Adipocyte (in vitro differentiated cells): ENCODE results near the gene QPRT.
A peak's percentile ranks its signal among the peaks of the same experiment; 100 is the strongest.
"Not testable (repeated sequence)": the region's sequence is repeated elsewhere in the genome, so short reads cannot be mapped to it uniquely, and the experiment has no call there.

Source experiments
- DNase-seq: peaks from one replicate; pipeline ENCODE4 v3.0.0-alpha.2; 2015; ENCODE audit warnings: low read depth
- H3K27me3 ChIP-seq: replicated peaks from 2 replicates; pipeline ENCODE4 v1.7.0; 2013; ENCODE audit warnings: mild to moderate bottlenecking, low read length, moderate library complexity; ENCODE audit not compliant: control insufficient read depth, insufficient read depth
- H3K36me3 ChIP-seq: 2 replicates; pipeline ENCODE4 v1.7.0; 2013; ENCODE audit warnings: low read length, mild to moderate bottlenecking, moderate library complexity; ENCODE audit not compliant: control insufficient read depth, insufficient read depth, severe bottlenecking
- H3K4me1 ChIP-seq: 2 replicates; pipeline ENCODE4 v1.7.0; 2013; ENCODE audit warnings: mild to moderate bottlenecking, low read length, moderate library complexity; ENCODE audit not compliant: control insufficient read depth, insufficient read depth
- H3K4me3 ChIP-seq: 2 replicates; pipeline ENCODE4 v1.7.0; 2013; ENCODE audit warnings: mild to moderate bottlenecking, low read length, moderate library complexity
- H3K9ac ChIP-seq: 2 replicates; pipeline ENCODE4 v1.7.0; 2013; ENCODE audit warnings: mild to moderate bottlenecking, low read length, moderate library complexity
- H3K9me3 ChIP-seq: 2 replicates; pipeline ENCODE4 v1.7.0; 2013; ENCODE audit warnings: mild to moderate bottlenecking, low read length, moderate library complexity; ENCODE audit not compliant: control insufficient read depth

QPRT gene

DNA sequence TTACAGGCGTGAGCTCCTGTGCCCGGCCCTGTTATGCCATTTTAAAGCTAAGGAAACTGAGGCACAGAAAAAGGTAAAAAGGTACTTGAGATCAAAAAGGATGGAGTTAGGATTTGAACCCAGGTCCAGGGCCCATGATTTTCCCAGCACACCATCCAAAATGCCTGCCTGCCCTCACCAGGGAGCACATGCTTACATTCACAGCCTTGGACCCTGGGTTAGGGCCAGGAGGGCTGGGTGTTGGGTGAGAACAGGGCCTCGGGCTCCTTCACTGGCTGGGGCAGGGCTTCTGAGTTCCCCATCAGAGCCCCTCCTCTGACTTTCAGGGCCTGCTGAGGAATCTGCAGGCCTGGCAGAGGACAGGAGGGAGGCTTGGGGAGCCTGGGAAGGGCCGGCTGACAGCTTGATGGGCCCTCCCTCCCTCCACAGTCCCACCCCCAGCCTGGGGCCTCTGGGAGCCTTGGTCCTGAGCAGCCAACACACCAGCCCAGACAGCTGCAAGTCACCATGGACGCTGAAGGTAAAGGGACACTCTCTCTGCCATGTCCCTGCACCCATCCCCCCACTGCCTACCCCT lies at the start of gene QPRT:
TSS of gene QPRT (plus strand) at position 490 of the 577 bp plus-strand sequence. CDS start at position 508, 18 bp downstream.
- peak; percentile 64 for DNase-seq
- Histone ChIP-seq H3K9ac (peak within 1 kb of the TSS; percentile 57), H3K36me3 (no peaks in the 10 kb centered on the region), H3K4me1 (peaks cover 9% of the 10 kb centered on the region), H3K9me3 (no peaks in the 10 kb centered on the region), H3K4me3 (peak within 1 kb of the TSS; percentile 73), H3K27me3 (no peaks in the 10 kb centered on the region)

DNA sequence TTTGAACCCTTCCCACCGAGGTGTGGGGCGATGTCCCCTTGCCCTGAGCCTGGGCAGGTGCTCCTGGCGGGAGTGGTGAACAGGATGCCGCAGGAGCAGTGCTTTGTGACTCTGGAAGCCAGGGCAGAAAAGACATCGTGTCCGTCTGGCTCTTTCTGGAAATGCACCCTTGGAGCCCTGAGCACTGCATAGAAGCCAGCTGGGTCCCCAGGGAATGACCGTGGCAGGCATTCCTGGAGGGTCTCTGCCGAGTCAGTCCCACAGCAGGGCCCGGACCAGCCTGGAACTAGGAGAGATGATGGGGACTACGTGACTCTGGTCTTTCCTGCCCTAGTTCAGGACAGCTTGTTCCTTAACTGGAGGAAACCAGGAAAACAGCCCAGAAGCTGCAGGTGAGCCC lies 49.7 kb upstream of the QPRT start:
- H3K36me3 ChIP-seq, DNase-seq, H3K9me3 ChIP-seq, H3K4me1 ChIP-seq, H3K4me3 ChIP-seq, H3K9ac ChIP-seq, H3K27me3 ChIP-seq: not testable (repeated sequence)

DNA sequence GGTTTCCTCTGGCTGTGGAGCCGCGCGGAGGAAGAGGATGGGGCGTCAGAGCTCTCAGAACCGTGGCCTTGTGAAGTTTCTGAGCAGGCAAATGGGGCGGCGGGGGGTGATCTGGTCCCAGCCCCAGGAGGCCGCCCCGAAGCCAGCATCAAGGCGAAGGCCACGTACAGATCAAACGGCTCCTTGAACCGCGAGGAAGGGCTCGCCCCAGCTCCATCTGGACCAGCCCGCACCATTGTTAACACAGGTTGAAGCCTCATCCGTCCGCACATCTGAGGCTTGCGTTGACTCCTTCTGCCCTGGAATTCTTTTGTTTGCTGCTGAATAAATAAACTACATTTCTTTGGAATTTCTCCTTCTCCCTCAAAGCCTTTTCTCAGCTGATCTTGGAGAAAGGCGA lies 47.3 kb upstream of the QPRT start:
- H3K27me3 ChIP-seq, H3K9ac ChIP-seq, DNase-seq, H3K9me3 ChIP-seq, H3K36me3 ChIP-seq, H3K4me3 ChIP-seq, H3K4me1 ChIP-seq: not testable (repeated sequence)

DNA sequence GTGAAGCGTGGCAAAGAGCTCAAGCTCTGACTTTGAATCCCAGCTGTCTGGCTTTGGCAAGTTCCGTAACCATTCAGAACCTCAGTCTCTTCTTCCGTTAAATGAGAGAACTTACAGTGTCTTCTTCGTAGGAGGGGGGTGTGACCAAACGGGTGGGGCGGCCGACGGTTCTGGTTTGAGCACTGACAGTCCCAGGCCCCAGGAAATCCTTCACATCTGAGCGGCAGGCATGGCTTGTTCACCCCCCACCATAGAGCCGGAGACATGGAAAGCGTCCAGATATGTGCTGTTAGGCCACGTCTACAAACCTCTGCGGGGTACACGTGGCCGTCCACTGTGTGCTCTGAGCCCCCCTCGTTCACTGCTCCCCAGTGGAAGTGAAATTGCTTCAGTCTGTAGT lies 43.1 kb upstream of the QPRT start:
- not testable (repeated sequence) for H3K36me3 ChIP-seq, H3K4me1 ChIP-seq, H3K27me3 ChIP-seq, H3K9me3 ChIP-seq, DNase-seq, H3K4me3 ChIP-seq, H3K9ac ChIP-seq

DNA sequence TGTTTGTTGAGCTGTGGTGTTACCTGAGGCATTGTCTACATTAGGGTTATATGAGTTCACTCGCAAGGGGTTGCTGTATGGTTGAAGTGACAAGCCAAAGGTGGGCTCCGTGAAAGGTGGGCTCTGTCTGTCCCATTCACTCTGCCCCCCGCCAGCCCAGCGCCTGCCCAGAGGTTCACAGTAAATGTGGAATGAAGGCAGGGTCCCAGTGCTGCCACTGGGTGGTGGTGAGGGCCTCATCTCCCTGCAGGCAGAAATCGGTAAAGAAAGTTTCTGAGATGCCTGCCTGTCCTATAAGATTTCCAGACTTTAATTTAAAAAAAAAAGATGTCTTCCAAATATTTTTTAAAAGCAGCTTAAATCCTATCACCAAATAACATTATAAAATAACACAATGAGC lies 42.6 kb upstream of the QPRT start:
- not testable (repeated sequence) for DNase-seq, H3K4me1 ChIP-seq, H3K27me3 ChIP-seq, H3K4me3 ChIP-seq, H3K36me3 ChIP-seq, H3K9ac ChIP-seq, H3K9me3 ChIP-seq

DNA sequence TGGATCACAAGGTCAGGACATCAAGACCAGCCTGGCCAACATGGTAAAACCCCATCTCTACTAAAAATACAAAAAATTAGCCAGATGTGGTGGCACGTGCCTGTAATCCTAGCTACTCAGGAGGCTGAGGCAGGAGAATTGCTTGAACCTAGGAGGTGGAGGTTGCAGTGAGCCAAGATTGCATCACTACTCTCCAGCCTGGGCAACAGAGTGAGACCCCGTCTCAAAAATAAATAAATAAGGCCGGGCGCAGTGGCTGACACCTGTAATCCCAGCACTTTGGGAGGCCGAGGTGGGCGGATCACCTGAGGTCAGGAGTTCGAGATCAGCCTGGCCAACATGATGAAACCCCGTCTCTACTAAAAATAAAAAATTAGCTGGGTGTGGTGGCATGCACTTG lies 40.2 kb upstream of the QPRT start:
- H3K36me3 ChIP-seq, DNase-seq, H3K9me3 ChIP-seq, H3K27me3 ChIP-seq, H3K4me1 ChIP-seq, H3K4me3 ChIP-seq, H3K9ac ChIP-seq: not testable (repeated sequence)

DNA sequence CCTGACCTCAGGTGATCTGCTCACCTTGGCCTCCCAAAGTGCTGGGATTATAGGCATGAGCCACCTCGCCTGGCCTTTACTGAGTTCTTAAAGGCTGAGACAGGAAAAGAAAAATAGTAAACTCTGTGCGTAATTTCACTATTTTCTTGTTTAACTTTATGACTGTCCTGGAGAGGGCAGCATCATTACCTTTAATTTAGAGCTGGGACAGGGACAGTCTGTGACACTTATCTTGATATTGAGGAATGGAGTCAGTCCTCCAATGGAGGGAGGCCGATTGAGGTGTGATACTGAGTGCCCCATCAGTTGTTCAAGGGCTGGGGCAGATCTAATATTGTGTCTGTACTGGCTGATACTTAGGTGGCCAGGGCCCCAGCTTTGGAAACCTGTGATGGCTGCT lies 37.4 kb upstream of the QPRT start:
- DNase-seq = no peak
- no peaks in the 10 kb centered on the region for H3K9me3 ChIP-seq
- no peaks in the 10 kb centered on the region for H3K27me3 ChIP-seq
- H3K4me3 ChIP-seq = no peak overlapping the region
- H3K36me3 ChIP-seq = no peaks in the 10 kb centered on the region
- no peaks in the 10 kb centered on the region for H3K4me1 ChIP-seq
- no peak overlapping the region for H3K9ac ChIP-seq

DNA sequence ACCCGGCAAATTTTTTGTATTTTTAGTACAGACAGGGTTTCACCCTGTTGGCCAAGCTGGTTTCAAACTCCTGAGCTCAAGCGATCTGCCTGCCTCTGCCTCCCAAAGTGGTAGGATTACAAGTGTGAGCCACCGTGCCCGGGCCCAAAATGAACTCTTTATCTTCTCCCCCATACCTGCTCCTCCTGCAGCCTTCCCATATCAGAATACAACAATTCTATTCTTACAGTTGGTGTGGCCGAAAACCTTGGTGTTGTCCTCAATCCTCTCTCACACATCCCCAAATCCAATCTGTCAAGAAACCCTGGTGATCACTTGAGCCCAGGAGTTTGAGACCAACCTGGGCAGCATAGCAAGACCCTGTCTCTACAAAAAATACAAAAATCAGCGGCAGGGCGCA lies 35.4 kb upstream of the QPRT start:
- Histone ChIP-seq H3K36me3 (no peaks in the 10 kb centered on the region), H3K9me3 (no peaks in the 10 kb centered on the region), H3K9ac (no peak overlapping the region), H3K4me3 (no peak overlapping the region), H3K4me1 (no peaks in the 10 kb centered on the region), H3K27me3 (no peaks in the 10 kb centered on the region)
- DNase-seq = no peak

DNA sequence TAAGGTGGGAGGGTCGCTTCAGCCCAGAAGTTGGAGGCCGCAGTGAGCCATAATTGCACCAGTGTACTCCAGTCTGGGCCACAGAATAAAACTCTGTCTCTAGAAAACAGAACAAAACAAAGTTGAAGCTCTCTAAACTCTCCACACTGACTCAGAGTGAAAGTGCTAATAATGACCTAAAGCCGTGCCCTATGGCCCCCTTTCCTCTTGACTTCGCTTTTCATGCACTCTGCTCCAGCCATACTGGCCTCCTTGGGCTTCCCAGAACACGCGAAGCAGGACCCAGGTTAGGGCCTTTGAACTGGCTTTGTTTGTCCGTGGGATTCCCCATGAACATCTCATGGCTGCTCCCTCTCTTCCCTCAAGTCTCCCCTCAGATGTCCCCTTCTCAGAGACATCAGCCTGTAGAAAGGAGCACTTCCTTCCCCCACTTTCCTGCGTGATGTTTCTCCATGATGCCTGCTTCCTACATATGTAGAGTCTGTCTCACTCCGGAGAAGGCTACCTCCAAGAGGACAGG lies 34.6 kb upstream of the QPRT start:
- Histone ChIP-seq H3K4me1 (no peaks in the 10 kb centered on the region), H3K4me3 (no peak overlapping the region), H3K36me3 (no peaks in the 10 kb centered on the region), H3K27me3 (peaks cover 1% of the 10 kb centered on the region), H3K9ac (no peak overlapping the region), H3K9me3 (no peaks in the 10 kb centered on the region)
- DNase-seq = no peak

DNA sequence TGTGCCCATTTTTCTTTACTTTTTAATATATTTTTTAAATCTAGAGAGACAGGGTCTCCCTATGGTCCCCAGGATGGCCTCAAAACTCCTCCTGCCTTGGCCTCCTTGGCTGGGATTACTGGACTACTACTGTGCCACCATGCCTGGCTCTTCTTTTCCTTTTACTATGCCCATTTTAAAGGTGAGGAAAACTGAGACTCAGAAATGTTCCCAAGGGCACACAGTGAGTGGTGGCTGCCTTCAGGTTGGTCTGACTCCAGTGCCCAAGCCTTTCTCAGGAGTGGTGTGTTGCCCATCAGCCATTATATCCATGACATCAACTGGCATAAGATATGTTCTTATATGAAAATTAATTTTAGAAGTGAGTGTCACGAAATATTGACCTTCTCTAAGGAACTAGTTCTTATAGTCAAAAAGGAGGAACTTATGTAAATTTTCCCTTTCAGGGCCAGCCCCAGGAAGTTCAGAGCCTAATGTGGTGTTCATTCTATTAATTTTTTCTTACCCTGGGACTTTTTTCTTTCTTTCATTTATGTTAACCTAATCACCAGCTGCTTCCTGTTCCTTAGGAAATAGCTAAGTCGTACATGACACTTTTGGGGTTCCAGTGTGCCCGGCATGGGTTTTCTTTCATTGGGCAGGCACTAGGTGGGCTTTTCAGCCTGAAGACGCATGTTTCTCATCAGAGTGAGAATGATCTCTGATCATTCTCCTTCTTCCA lies 33.8 kb upstream of the QPRT start:
- Histone ChIP-seq H3K9me3 (no peaks in the 10 kb centered on the region), H3K36me3 (no peaks in the 10 kb centered on the region), H3K27me3 (peaks cover 8% of the 10 kb centered on the region), H3K4me1 (no peaks in the 10 kb centered on the region), H3K4me3 (no peak overlapping the region), H3K9ac (no peak overlapping the region)
- no peak for DNase-seq

DNA sequence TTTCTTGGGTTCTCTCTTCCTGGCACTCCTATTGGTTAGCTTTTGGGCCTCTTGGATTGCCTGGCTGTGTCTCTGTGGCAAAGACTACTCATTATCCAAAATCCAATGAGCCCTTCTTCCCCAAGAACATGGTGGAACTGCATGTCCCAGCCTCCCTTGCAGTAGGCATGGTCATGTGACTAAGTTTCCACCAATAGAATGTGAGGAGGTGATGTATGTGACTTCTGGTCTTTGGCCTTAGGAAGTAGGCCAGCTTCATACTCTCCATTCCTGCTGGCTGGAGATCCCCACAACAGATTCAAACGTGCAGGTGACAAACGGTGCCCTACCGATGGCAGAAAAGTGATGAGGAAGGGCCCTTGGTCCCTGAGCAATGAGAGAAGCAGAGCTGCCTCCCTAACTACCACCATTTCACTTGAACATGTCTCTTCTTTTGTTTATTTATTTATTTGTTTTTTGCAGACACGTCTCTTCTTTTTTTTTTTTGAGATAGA lies 33.2 kb upstream of the QPRT start:
- H3K4me1 ChIP-seq = no peaks in the 10 kb centered on the region
- no peaks in the 10 kb centered on the region for H3K36me3 ChIP-seq
- peaks cover 13% of the 10 kb centered on the region for H3K27me3 ChIP-seq
- H3K9ac ChIP-seq = no peak overlapping the region
- DNase-seq = no peak
- no peak overlapping the region for H3K4me3 ChIP-seq
- no peaks in the 10 kb centered on the region for H3K9me3 ChIP-seq
